Measurements from ENCODE around the gene CDPF1. TPM values are rescaled to one million over a fixed set of nuclear protein-coding genes. Genes with fewer than 3 reads are reported as not detected.

CDPF1 gene
- total RNA-seq, 1 experiment from 2014 or later = 14.1 TPM

DNA sequence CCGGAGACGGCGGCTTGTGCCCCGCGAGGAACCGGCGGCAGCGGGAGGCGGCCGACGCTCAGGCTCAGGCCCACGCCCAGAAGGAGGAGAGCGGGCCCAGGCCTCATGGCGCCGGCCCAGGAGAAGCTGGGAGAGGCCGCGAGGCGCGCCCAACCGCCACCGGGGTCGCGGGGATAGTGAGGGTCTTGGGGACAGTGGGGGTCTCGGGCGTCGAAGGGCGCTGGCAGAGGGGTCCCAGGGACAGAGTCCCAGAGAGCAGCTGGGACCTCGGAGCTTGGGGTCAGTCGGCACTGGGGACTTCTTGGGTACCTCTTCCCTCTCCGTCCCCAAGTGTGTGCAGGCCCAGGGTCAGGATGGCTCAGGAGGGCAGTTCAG lies 13.1 kb upstream of the CDPF1 start, which contains the start of gene PKDREJ:
Gene PKDREJ (minus strand): TSS at position 128 of the 375 bp plus-strand sequence. CDS start 21 bp downstream, at position 107.
- Histone ChIP-seq H3F3A (ENCODE audit: low read length, unreplicated experiment) (no peaks in the 10 kb centered on the region), H4K20me1 (ENCODE audit: low read length) (no peaks in the 10 kb centered on the region), H3K4me2 (ENCODE audit: low read length) (no peak within 1 kb of the TSS), H2AFZ (ENCODE audit: low read length) (no peak within 1 kb of the TSS), H3K4me3 (ENCODE audit: low read length) (no peak within 1 kb of the TSS), H3K79me2 (ENCODE audit: low read length) (peaks cover 3% of the 10 kb centered on the region), H3K36me3 (ENCODE audit: low read depth, low read length) (no peaks in the 10 kb centered on the region), H3K9me2 (replicated peaks; ENCODE audit: low read length) (no peaks in the 10 kb centered on the region), H3K27ac (ENCODE audit: low read length) (no peak within 1 kb of the TSS), H3K9ac (ENCODE audit: low read length) (no peak within 1 kb of the TSS), H3K9me3 (ENCODE audit: low read length) (no peaks in the 10 kb centered on the region), H3K27me3 (ENCODE audit: low read length) (no peaks in the 10 kb centered on the region), H3K4me1 (ENCODE audit: insufficient read depth, low read length) (no peaks in the 10 kb centered on the region)
- intact Hi-C loops (cut with micrococcal nuclease) = no loop called here
- DNase-seq (no peak), ATAC-seq (no peak)
- no peak for TF ChIP-seq EZH2 (IDR thresholded peaks at IDR 0.05; ENCODE audit: low read length, unreplicated experiment)
- no peak for TF ChIP-seq EZH2phosphoT487 (IDR thresholded peaks at IDR 0.05; ENCODE audit: borderline replicate concordance, low read length)
- TF ChIP-seq, protein P1, sequence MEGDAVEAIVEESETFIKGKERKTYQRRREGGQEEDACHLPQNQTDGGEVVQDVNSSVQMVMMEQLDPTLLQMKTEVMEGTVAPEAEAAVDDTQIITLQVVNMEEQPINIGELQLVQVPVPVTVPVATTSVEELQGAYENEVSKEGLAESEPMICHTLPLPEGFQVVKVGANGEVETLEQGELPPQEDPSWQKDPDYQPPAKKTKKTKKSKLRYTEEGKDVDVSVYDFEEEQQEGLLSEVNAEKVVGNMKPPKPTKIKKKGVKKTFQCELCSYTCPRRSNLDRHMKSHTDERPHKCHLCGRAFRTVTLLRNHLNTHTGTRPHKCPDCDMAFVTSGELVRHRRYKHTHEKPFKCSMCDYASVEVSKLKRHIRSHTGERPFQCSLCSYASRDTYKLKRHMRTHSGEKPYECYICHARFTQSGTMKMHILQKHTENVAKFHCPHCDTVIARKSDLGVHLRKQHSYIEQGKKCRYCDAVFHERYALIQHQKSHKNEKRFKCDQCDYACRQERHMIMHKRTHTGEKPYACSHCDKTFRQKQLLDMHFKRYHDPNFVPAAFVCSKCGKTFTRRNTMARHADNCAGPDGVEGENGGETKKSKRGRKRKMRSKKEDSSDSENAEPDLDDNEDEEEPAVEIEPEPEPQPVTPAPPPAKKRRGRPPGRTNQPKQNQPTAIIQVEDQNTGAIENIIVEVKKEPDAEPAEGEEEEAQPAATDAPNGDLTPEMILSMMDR (conservative IDR thresholded peaks at IDR 0.05; ENCODE audit: low read depth, low read length) = no peak
- ChIA-PET POLR2A (ENCODE audit: unreplicated experiment) (no interaction called here), CTCF (no interaction called here)
- no TSS peak for BruUV-seq (replicated peaks)

DNA sequence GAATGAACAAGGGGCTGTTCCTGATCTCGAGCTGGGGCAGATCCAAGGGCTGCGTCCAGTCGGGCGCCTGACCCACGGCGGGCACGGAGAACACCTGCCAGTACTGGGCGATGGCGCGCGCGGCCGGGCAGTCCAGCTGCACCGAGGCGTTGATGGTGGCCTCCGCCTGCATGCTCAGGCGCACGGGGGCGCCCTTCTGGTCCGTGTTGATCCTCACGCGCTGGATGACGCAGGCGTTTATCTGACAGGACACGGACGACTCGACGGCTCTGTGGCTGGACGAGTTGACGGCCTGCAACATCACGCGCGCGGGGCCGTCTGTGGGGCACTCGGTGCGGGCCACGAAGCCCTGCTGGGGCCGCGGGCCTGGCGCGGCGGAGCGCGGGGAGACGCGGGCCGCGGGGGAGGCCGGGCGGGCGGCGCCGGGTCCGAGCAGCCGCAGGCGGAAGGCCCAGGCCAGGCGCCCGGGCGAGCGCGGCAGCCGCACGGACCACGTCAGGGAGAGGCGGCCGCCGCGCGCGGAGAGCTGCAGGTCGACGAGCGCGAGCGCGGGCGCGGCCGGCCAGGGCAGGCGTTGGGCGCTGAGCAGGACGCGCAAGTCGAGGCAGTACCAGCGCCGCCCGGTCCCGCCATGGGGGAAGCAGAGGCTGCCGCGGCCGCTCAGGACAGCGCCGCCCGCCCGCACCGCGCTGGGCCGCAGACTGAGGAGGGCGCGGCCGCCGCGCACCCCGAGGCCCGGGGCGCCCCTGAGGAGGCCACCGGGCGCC lies 12.5 kb upstream of the CDPF1 start:
- Histone ChIP-seq H3K27ac (ENCODE audit: low read length) (no peak overlapping the region), H4K20me1 (ENCODE audit: low read length) (no peaks in the 10 kb centered on the region), H3K4me2 (ENCODE audit: low read length) (no peak overlapping the region), H2AFZ (ENCODE audit: low read length) (no peak overlapping the region), H3F3A (ENCODE audit: low read length, unreplicated experiment) (no peaks in the 10 kb centered on the region), H3K9ac (ENCODE audit: low read length) (no peak overlapping the region), H3K9me3 (ENCODE audit: low read length) (no peaks in the 10 kb centered on the region), H3K4me1 (ENCODE audit: insufficient read depth, low read length) (no peaks in the 10 kb centered on the region), H3K27me3 (ENCODE audit: low read length) (no peaks in the 10 kb centered on the region), H3K36me3 (ENCODE audit: low read depth, low read length) (no peaks in the 10 kb centered on the region), H3K9me2 (replicated peaks; ENCODE audit: low read length) (no peaks in the 10 kb centered on the region), H3K4me3 (ENCODE audit: low read length) (no peak overlapping the region), H3K79me2 (ENCODE audit: low read length) (no peaks in the 10 kb centered on the region)
- BruUV-seq (replicated peaks) = no TSS peak
- ChIA-PET CTCF (no interaction called here), POLR2A (ENCODE audit: unreplicated experiment) (no interaction called here)
- DNase-seq = no peak
- intact Hi-C loops (cut with micrococcal nuclease) = no loop called here
- TF ChIP-seq, protein P1 (conservative IDR thresholded peaks at IDR 0.05; ENCODE audit: low read depth, low read length) = no peak
- no peak for TF ChIP-seq EZH2phosphoT487 (IDR thresholded peaks at IDR 0.05; ENCODE audit: borderline replicate concordance, low read length)
- ATAC-seq = no peak

DNA sequence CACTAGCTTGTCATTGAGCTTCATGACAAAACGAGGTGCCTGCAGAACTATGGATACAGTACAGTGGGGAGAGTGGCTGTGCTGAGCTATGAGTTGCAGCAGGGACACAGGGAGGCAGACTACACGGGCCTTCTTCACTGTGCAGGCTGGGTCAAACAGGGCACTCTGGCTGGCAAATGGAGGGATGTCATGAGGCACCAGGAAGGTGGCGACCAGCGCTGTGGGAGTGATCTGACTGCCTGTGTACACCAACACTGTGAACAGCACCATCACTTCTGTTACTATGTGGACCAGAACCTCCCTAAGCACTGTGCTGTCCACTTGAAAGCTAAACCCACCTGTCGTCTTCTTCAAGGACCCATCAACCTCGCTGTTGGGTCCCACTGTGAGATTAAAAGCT lies 9.9 kb upstream of the CDPF1 start:
- H3K4me3 ChIP-seq (ENCODE audit: low read length) = no peak overlapping the region
- no peak overlapping the region for H3K9ac ChIP-seq (ENCODE audit: low read length)
- no peak for DNase-seq
- intact Hi-C loops (cut with micrococcal nuclease) = no loop called here
- H3K9me2 ChIP-seq (replicated peaks; ENCODE audit: low read length) = no peaks in the 10 kb centered on the region
- H4K20me1 ChIP-seq (ENCODE audit: low read length) = no peaks in the 10 kb centered on the region
- H3K4me2 ChIP-seq (ENCODE audit: low read length) = no peak overlapping the region
- no peaks in the 10 kb centered on the region for H3K27me3 ChIP-seq (ENCODE audit: low read length)
- no TSS peak for BruUV-seq (replicated peaks)
- H3K36me3 ChIP-seq (ENCODE audit: low read depth, low read length) = no peaks in the 10 kb centered on the region
- ATAC-seq = no peak
- no peak overlapping the region for H3K27ac ChIP-seq (ENCODE audit: low read length)
- H3K4me1 ChIP-seq (ENCODE audit: insufficient read depth, low read length) = peaks cover 11% of the 10 kb centered on the region
- H3K79me2 ChIP-seq (ENCODE audit: low read length) = no peaks in the 10 kb centered on the region
- no peaks in the 10 kb centered on the region for H3K9me3 ChIP-seq (ENCODE audit: low read length)
- H3F3A ChIP-seq (ENCODE audit: low read length, unreplicated experiment) = no peaks in the 10 kb centered on the region
- TF ChIP-seq EZH2 (IDR thresholded peaks at IDR 0.05; ENCODE audit: low read length, unreplicated experiment) = no peak
- TF ChIP-seq, protein P1 (conservative IDR thresholded peaks at IDR 0.05; ENCODE audit: low read depth, low read length) = no peak
- no peak for TF ChIP-seq EZH2phosphoT487 (IDR thresholded peaks at IDR 0.05; ENCODE audit: borderline replicate concordance, low read length)
- ChIA-PET POLR2A (ENCODE audit: unreplicated experiment) (no interaction called here), CTCF (no interaction called here)
- H2AFZ ChIP-seq (ENCODE audit: low read length) = no peak overlapping the region
